Keratinocyte (primary cell): Measurements from ENCODE around the gene SLC6A17. TPM values are rescaled to one million over a fixed set of nuclear protein-coding genes. Genes with fewer than 3 reads are reported as not detected.

ENCODE experiments used
- DNase-seq: peaks from one replicate; pipeline ENCODE4 v3.0.0-alpha.2; 2011; ENCODE audit warnings: low read depth, missing footprints, low spot score
- FAIRE-seq: peaks from 2 replicates; lab custom pipeline; 2011; peaks lifted over from hg19 to GRCh38; lab: Jason Lieb, UNC
- H2AFZ ChIP-seq: 2 replicates; pipeline ENCODE4 v1.6.0; 2012; ENCODE audit warnings: low read length, control low read depth, inconsistent platforms; ENCODE audit not compliant: control insufficient read depth
- H3K27ac ChIP-seq: 2 replicates; pipeline ENCODE4 v1.5.1; 2011; ENCODE audit warnings: low read length; ENCODE audit not compliant: control insufficient read depth, insufficient read depth
- H3K27me3 ChIP-seq: 3 replicates; pipeline ENCODE4 v1.6.0; 2011; ENCODE audit warnings: low read length; ENCODE audit not compliant: control insufficient read depth, insufficient read depth; ENCODE audit errors: extremely low read depth
- H3K36me3 ChIP-seq, 2 experiments: 2 replicates in 1 of 2; 3 replicates in 1 of 2; pipeline ENCODE4 v1.5.1; 2011; ENCODE audit warnings: low read length in 2 of 2, mild to moderate bottlenecking in 1 of 2; ENCODE audit not compliant: control insufficient read depth in 2 of 2, insufficient read depth in 2 of 2; ENCODE audit errors: extremely low read depth in 1 of 2
- H3K4me1 ChIP-seq: 3 replicates; pipeline ENCODE4 v1.5.1; 2011; ENCODE audit warnings: low read length; ENCODE audit not compliant: control insufficient read depth, insufficient read depth; ENCODE audit errors: extremely low read depth
- H3K4me2 ChIP-seq: 3 replicates; pipeline ENCODE4 v1.6.0; 2011; ENCODE audit warnings: low read depth, low read length; ENCODE audit not compliant: control insufficient read depth, insufficient read depth; ENCODE audit errors: extremely low read depth
- H3K4me3 ChIP-seq, 3 experiments: fragments of 200-600 bp in 1 of 3; sonication (generic) in 1 of 3; 2 replicates in 2 of 3; 3 replicates in 1 of 3; pipeline ENCODE4 v1.5.1; 2011 to 2016; ENCODE audit warnings: low read length in 3 of 3, mild to moderate bottlenecking in 3 of 3, control low read depth in 2 of 3, inconsistent platforms in 1 of 3, low read depth in 1 of 3, mixed read lengths in 1 of 3, mixed run types in 1 of 3, moderate library complexity in 1 of 3; ENCODE audit not compliant: control insufficient read depth in 2 of 3, insufficient read depth in 2 of 3; ENCODE audit errors: extremely low read depth in 1 of 3
- H3K79me2 ChIP-seq: 2 replicates; pipeline ENCODE4 v1.6.0; 2012; ENCODE audit warnings: low read length; ENCODE audit not compliant: control insufficient read depth, insufficient read depth
- H3K9ac ChIP-seq: 3 replicates; pipeline ENCODE4 v1.6.0; 2011; ENCODE audit warnings: low read length; ENCODE audit not compliant: control insufficient read depth, insufficient read depth; ENCODE audit errors: extremely low read depth
- H3K9me1 ChIP-seq: 3 replicates; pipeline ENCODE4 v1.6.0; 2011; ENCODE audit warnings: low read length; ENCODE audit not compliant: control insufficient read depth, insufficient read depth; ENCODE audit errors: extremely low read depth
- H3K9me3 ChIP-seq: 2 replicates; pipeline ENCODE4 v1.5.1; 2012; ENCODE audit warnings: low read depth, low read length; ENCODE audit not compliant: control insufficient read depth
- H4K20me1 ChIP-seq: 3 replicates; pipeline ENCODE4 v1.6.0; 2011; ENCODE audit warnings: low read length; ENCODE audit not compliant: control insufficient read depth, insufficient read depth; ENCODE audit errors: extremely low read depth
- CTCF ChIP-seq, 3 experiments: IDR thresholded peaks in 1 of 3; conservative IDR thresholded peaks in 1 of 3; optimal IDR thresholded peaks in 1 of 3; 2 replicates in 2 of 3; 3 replicates in 1 of 3; pipeline versions ENCODE3 to v1.5.1; 2011; ENCODE audit warnings: low read length in 3 of 3, mild to moderate bottlenecking in 3 of 3, moderate library complexity in 2 of 3, control low read depth in 1 of 3, inconsistent platforms in 1 of 3; ENCODE audit not compliant: insufficient read depth in 2 of 3; ENCODE audit errors: extremely low read depth in 1 of 3
- EZH2 ChIP-seq: IDR thresholded peaks from one replicate; pipeline ENCODE4 v1.6.1; 2012; ENCODE audit warnings: inconsistent platforms, mild to moderate bottlenecking, low read length, moderate library complexity
- dilution Hi-C: fragments of 300-500 bp; cut with MboI; formaldehyde crosslinking; loops from one replicate; pipeline ENCODE4 v1.7.0; 2020; ENCODE audit warnings: low sequenced_read_pairs; ENCODE audit not compliant: extremely low pct_ligation_motif_present
- polyA plus RNA-seq, 5 experiments: library from polyadenylated mRNA; depleted of rRNA in 3 of 5; stranded (reverse) in 3 of 5; stranded (forward) in 1 of 5; unstranded in 1 of 5; fragments of >200 nt; gene quantifications; 1 replicate in 1 of 5; 2 replicates in 3 of 5; 3 replicates in 1 of 5; pipeline versions ENCODE4 v1.2.1 to v1.2.3, GENCODE V29; 2011 to 2012; ENCODE audit warnings: missing spikeins in 2 of 5, low read depth in 1 of 5, low replicate concordance in 1 of 5

Gene SLC6A17
- polyA plus RNA-seq, 1 donor (not counting 4 experiments of a cell fraction or from before 2014, with no cell fraction given) = 0.25 TPM

DNA sequence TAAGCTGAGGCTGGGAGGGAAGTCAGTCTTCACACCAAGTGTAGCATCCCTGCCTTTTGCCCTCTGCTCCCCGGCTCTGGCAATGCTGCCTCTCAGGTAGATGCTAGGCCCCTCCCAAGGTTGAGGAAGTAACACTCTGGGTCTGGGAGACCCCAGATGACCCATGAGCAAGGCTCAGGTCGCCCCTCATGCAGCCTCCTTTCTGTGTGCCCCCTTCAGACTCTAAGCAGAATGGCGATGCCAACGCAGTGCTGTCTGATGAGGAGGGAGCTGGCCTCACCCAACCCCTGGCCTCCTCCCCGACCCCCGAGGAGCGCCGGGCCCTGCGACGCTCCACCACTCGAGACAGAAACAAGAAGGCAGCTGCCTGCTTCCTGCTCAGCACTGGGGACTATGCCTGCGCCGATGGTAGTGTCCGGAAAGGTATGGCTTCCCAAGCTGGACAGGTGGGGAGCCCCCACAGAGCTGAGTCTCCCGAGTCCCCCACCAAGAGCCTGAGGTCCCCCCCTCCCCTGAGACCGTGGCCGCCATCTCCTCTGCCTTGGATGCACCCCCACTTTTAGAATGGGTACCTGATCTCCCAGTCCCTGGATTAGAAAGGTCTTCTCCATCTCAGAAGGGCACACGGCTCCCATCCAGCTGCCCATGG lies 75.6 kb downstream of the SLC6A17 start:
- TF ChIP-seq EZH2 (no peak), CTCF (optimal IDR thresholded peaks at IDR 0.05 in 1 of 3, IDR thresholded peaks at IDR 0.05 in 1 of 3, conservative IDR thresholded peaks at IDR 0.05 in 1 of 3; ENCODE audit: extremely low read depth in 1 of 3, insufficient read depth in 2 of 3, low read length in 3 of 3) (no peak)
- Histone ChIP-seq H3K4me2 (no peak overlapping the region), H3K27me3 (no peaks in the 10 kb centered on the region), H3K9me3 (no peaks in the 10 kb centered on the region), H4K20me1 (no peaks in the 10 kb centered on the region), H3K27ac (no peak overlapping the region), H3K4me1 (peaks cover 26% of the 10 kb centered on the region), H3K4me3 (no peak overlapping the region), H3K9me1 (peaks cover 3% of the 10 kb centered on the region), H3K79me2 (no peaks in the 10 kb centered on the region), H2AFZ (no peak overlapping the region), H3K9ac (no peak overlapping the region), H3K36me3 (peaks cover 0 to 1% of the 10 kb centered on the region in 2 experiments)
- dilution Hi-C loops = no loop called here
- no peak for DNase-seq
- no peak for FAIRE-seq

DNA sequence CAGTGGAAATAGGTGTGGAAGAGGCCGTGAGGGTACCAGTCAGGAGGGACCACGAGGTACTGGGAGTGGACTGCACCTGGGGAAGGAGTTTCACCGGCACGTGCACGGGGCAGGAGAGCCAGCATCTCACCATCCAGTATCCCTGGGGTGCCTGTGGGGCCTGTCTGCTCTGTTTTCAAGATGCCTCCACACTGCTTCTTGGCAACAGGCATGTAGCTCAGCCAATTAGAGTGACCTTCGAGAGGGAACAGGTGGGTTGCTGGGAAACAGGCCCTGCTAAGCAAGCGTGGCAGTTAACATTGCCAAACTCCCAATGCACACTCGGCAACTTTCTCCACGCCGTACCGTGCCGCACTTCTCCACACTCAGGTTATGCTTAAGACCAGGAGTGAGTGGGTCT lies 77.5 kb downstream of the SLC6A17 start:
- DNase-seq (no peak), FAIRE-seq (no peak)
- TF ChIP-seq CTCF (optimal IDR thresholded peaks at IDR 0.05 in 1 of 3, IDR thresholded peaks at IDR 0.05 in 1 of 3, conservative IDR thresholded peaks at IDR 0.05 in 1 of 3; ENCODE audit: extremely low read depth in 1 of 3, insufficient read depth in 2 of 3, low read length in 3 of 3) (no peak), EZH2 (no peak)
- no peak overlapping the region for H3K4me3 ChIP-seq
- peaks cover 1 to 7% of the 10 kb centered on the region in 2 experiments for H3K36me3 ChIP-seq
- H3K9me3 ChIP-seq = no peaks in the 10 kb centered on the region
- dilution Hi-C loops = no loop called here
- H2AFZ ChIP-seq = no peak overlapping the region
- H3K9ac ChIP-seq = peak overlapping the region; percentile 50
- H3K27ac ChIP-seq = no peak overlapping the region
- H3K4me2 ChIP-seq = peak overlapping the region; percentile 72
- peaks cover 3% of the 10 kb centered on the region for H3K9me1 ChIP-seq
- H3K4me1 ChIP-seq = peaks cover 27% of the 10 kb centered on the region
- H4K20me1 ChIP-seq = no peaks in the 10 kb centered on the region
- H3K79me2 ChIP-seq = no peaks in the 10 kb centered on the region
- H3K27me3 ChIP-seq = no peaks in the 10 kb centered on the region
